GM12874 (cell line): ENCODE results near the gene MME.

Source experiments
- TF ChIP-seq, protein P1 (sequence below): IDR thresholded peaks from 2 replicates; pipeline ENCODE4 v1.5.1; 2011; ENCODE audit warnings: low read depth, mild to moderate bottlenecking, control low read depth, low read length, moderate library complexity; ENCODE audit not compliant: insufficient read depth

Gene MME

DNA sequence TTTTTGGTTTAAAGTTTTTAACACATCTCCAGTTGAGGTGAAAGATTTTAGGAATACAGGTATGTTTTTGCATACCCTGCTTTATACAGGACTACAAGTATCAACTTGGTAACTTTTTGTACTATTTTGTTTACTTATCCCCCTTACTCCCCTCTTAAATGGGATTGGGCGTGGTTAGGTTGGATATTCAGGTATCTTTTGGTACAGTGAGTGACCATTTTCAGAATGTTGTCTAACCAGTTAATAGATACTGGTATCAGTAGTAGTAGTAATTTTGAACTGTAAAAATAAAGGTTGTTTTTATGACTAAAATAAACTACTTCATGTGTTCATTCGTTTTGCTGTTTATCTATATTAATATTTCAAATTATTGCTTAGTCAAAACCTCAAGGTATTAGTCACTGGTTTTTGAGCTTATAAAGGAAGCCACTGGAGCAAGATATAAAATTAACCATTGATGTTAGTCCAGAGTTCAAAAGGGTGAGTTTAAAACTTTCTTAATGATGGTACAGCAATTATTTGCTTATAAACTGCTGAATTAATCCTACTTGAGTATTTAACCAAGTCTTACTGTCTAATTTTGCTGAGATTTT lies 3.3 kb downstream of the MME start:
- TF ChIP-seq, protein P1, sequence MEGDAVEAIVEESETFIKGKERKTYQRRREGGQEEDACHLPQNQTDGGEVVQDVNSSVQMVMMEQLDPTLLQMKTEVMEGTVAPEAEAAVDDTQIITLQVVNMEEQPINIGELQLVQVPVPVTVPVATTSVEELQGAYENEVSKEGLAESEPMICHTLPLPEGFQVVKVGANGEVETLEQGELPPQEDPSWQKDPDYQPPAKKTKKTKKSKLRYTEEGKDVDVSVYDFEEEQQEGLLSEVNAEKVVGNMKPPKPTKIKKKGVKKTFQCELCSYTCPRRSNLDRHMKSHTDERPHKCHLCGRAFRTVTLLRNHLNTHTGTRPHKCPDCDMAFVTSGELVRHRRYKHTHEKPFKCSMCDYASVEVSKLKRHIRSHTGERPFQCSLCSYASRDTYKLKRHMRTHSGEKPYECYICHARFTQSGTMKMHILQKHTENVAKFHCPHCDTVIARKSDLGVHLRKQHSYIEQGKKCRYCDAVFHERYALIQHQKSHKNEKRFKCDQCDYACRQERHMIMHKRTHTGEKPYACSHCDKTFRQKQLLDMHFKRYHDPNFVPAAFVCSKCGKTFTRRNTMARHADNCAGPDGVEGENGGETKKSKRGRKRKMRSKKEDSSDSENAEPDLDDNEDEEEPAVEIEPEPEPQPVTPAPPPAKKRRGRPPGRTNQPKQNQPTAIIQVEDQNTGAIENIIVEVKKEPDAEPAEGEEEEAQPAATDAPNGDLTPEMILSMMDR = no peak

DNA sequence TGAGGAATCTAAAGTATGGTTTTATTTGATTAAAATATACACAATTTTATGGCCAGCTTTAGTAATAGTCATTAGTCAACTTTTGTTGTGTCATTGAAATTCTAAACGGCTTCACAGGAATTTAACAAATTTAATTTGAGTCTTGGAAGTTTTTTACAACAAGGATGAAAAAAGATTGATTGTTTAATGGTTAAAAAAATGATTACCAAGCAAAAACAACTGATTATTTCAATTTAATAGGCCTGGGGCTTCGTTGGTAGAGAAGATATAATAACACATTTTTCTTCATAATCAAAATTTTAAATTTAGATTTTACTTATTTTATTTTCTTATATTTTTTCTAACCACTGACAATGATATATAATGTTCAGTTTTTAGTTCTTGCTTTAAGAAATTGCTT lies 4.4 kb downstream of the MME start:
- TF ChIP-seq, protein P1 = no peak

DNA sequence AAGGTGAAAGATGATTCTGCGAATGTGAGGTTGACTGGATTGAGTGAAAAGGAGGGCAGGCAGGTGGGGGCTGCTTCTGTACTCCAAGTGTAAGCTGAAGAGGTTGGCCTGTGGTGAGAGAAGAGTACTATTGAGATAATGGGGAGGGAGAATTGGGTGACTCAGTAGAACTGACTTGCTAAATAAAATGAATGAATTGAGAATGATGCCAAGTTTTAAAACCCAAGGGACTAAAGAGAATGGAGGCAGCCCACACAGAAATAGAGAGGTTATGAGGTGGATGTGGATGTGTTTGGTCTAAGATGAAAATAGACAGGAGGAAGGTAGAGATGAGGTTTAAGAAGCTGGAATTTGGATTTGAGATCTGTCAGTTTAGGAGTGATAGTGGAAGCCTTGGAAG lies 5.9 kb downstream of the MME start:
- TF ChIP-seq, protein P1 = no peak

DNA sequence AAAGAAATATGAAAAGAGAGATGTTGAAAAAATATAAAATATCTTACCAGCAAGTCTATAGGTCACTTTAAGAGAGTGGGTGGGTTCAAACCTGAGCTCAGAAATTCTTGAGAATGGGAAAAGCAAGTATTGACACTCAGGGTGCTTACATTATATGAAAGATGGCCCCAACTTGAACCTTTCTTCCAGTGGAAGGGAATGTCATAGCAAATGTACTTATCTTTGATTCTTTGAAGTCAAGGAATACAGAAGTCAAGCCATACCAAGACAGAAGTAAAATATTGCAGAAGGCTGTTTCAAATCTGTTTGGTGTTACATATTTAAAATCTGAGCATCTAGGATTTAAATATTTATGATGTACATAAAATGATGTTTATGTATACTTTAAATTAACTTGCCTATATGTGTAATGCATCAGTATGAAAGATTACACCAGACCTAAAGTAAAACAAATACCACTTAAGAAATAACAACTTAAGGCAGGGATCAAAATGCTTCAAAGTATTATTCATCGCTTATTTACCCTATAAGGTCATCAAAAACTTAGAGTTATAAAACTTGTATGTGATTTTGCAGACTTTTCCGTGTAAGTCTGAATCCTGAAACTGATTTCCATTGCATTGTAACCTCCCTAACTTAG lies 8.7 kb downstream of the MME start:
- TF ChIP-seq, protein P1 = no peak

DNA sequence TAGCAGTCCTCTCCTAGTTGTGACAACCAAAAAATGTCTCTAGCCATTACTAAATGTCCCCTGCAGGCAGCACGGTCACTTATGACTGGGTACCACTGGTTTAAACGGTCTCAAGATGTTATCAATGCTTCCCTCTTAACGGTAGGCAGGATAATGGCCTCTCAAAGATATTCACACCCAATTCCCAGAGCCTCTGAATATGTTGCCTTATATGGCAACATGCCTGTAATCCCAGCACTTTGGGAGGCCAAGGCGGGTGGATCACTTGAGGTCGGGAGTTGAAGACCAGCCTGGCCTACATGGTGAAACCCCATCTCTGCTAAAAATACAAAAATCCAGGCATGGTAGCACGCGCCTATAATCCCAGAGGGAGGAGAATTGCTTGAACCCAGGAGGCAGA lies 9.4 kb downstream of the MME start:
- TF ChIP-seq, protein P1 = no peak

DNA sequence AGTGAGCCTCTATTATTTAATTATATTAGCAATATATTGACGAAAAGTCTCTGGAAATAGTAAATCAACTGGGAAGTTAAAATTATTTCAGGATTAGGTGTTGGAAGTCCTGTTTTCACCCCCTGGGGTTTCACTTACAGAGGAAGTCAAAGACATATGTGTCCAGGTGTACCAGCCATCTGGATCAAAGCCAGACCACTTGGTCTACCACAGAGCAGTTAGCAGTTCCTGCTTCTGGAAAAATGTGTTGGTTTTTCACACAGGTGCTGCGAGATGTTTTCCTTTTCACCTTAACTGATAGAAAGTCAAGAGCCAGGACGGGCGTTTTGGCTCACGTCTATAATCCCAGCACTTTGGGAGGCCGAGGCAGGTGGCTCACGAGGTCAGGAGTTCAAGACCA lies 13.1 kb downstream of the MME start:
- TF ChIP-seq, protein P1 = no peak

DNA sequence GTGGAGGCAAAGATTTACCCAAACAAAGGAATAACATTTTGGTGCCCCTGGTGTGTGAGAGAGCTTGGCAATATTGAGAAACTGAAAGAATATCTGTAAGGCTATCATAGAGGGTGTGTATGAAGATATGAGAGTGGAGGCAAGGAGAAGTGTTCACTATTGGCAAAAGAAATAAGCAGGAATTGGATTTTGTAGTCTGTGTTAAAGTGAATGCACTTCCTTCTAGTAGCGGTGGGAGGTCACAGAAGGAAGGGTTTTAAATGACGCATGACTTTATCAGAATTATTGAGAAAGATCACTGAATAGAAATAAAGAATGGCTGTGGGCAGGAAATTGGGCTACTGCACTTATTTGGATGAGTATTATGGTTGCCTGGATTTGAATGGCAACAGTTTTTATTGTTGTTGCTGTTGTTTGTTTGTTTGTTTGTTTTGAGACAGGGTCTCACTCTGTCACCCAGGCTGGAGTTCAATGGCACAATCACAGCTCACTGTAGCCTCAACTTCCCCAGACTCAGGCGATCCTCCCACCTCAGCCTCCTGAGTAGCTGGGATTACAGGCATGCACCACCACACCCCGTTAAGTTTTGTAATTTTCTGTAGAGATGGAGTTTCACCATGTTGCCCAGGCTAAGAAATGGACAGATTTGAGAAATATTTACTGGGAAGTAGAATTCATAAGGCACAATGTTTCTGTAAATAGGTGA lies 16.3 kb downstream of the MME start:
- TF ChIP-seq, protein P1 = no peak
